Measurements from ENCODE around the gene MRPS22. TPM values are rescaled to one million over a fixed set of nuclear protein-coding genes. Genes with fewer than 3 reads are reported as not detected.
A peak's percentile ranks its signal among the peaks of the same experiment; 100 is the strongest.

The MRPS22 gene
- total RNA-seq, 1 donor from 2014 or later: 87.7 TPM

DNA sequence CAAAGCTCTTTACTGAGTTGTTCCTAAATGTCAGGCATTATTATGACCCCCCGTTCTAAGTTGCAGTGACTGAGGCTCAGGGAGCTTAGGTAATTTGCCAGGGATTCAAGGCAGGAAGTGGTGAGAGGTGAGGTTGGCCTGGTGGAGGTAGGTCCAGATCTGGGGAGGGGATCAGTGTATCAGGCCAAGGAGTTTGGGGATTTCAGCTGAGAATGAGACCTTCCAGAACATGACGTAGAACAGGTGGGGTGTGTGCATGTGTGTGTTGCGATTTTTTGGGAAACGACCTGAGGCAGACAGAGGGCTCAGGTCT lies 41.1 kb upstream of the MRPS22 start:
- no peaks in the 10 kb centered on the region for H3K9me3 ChIP-seq (replicated peaks)
- peak overlapping the region; percentile 61 for H3K27ac ChIP-seq (replicated peaks)
- H3K36me3 ChIP-seq: no peaks in the 10 kb centered on the region
- no peak overlapping the region for H3K4me3 ChIP-seq
- no peaks in the 10 kb centered on the region for H3K27me3 ChIP-seq (ENCODE audit: low read depth)
- H3K4me1 ChIP-seq: peaks cover 29% of the 10 kb centered on the region
- DNase-seq: no peak
- TF ChIP-seq, protein P1, sequence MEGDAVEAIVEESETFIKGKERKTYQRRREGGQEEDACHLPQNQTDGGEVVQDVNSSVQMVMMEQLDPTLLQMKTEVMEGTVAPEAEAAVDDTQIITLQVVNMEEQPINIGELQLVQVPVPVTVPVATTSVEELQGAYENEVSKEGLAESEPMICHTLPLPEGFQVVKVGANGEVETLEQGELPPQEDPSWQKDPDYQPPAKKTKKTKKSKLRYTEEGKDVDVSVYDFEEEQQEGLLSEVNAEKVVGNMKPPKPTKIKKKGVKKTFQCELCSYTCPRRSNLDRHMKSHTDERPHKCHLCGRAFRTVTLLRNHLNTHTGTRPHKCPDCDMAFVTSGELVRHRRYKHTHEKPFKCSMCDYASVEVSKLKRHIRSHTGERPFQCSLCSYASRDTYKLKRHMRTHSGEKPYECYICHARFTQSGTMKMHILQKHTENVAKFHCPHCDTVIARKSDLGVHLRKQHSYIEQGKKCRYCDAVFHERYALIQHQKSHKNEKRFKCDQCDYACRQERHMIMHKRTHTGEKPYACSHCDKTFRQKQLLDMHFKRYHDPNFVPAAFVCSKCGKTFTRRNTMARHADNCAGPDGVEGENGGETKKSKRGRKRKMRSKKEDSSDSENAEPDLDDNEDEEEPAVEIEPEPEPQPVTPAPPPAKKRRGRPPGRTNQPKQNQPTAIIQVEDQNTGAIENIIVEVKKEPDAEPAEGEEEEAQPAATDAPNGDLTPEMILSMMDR (IDR thresholded peaks at IDR 0.05; ENCODE audit: borderline replicate concordance): no peak
- intact Hi-C loops (cut with micrococcal nuclease): no loop called here

GRCh38 chr3:139303216-139303615 lies 40.6 kb upstream of the MRPS22 start:
- no peak for DNase-seq

DNA sequence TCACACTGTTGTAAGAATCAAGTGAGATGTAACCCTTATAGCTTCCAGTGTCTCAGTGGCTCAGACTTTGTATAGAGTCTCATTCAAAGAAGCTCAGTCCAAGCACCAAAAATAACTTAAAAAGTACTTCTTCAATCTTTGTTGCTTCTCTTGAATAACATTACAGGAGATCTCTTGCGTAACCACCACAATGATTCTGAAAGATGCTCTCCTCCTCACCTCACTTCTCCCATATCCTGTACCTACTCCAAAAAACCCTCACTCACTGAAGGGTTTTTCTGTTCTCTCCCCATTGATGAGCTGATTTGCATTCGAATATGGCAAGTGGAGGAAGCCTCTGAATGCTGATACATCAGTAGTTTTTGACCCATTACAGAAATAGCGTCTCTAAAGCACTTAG lies 39.4 kb upstream of the MRPS22 start:
- no peaks in the 10 kb centered on the region for H3K36me3 ChIP-seq
- no peak for DNase-seq
- TF ChIP-seq, protein P1 (IDR thresholded peaks at IDR 0.05; ENCODE audit: borderline replicate concordance): no peak
- H3K9me3 ChIP-seq (replicated peaks): no peaks in the 10 kb centered on the region
- no peak overlapping the region for H3K4me3 ChIP-seq
- peaks cover 25% of the 10 kb centered on the region for H3K4me1 ChIP-seq
- intact Hi-C loops (cut with micrococcal nuclease): no loop called here
- no peaks in the 10 kb centered on the region for H3K27me3 ChIP-seq (ENCODE audit: low read depth)
- H3K27ac ChIP-seq (replicated peaks): no peak overlapping the region

More at GRCh38 chr3:139303216-139303615, 40.6 kb upstream of the MRPS22 start:
- Histone ChIP-seq H3K27ac (replicated peaks) (no peak overlapping the region), H3K36me3 (no peaks in the 10 kb centered on the region), H3K4me3 (no peak overlapping the region), H3K9me3 (replicated peaks) (no peaks in the 10 kb centered on the region), H3K27me3 (ENCODE audit: low read depth) (no peaks in the 10 kb centered on the region), H3K4me1 (peaks cover 29% of the 10 kb centered on the region)
- intact Hi-C loops (cut with micrococcal nuclease): no loop called here
- TF ChIP-seq, protein P1 (IDR thresholded peaks at IDR 0.05; ENCODE audit: borderline replicate concordance): no peak

DNA sequence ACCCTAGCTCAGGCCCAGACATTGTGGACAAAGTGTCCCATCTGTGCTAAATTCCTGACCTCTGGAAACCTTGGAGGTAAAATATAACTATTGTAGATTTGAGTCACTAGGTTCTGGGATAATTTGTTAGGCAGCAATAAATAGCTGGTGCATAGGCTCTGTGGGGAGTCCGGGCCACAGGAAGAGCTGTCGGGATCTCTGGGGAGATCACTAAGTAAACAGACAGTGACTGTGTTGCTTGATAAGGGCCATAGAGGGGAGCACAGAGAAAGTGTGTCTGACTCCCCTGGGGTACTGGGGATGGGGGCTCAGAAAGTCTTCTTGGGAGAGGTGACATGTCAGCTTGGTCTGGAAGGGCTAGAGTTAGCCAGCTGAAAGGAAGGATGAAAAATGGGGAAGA lies 37.7 kb upstream of the MRPS22 start:
- H3K36me3 ChIP-seq: no peaks in the 10 kb centered on the region
- no peak overlapping the region for H3K4me3 ChIP-seq
- H3K9me3 ChIP-seq (replicated peaks): no peaks in the 10 kb centered on the region
- no peaks in the 10 kb centered on the region for H3K27me3 ChIP-seq (ENCODE audit: low read depth)
- no peak for DNase-seq
- TF ChIP-seq, protein P1 (IDR thresholded peaks at IDR 0.05; ENCODE audit: borderline replicate concordance): no peak
- intact Hi-C loops (cut with micrococcal nuclease): no loop called here
- no peak overlapping the region for H3K27ac ChIP-seq (replicated peaks)
- peaks cover 18% of the 10 kb centered on the region for H3K4me1 ChIP-seq

DNA sequence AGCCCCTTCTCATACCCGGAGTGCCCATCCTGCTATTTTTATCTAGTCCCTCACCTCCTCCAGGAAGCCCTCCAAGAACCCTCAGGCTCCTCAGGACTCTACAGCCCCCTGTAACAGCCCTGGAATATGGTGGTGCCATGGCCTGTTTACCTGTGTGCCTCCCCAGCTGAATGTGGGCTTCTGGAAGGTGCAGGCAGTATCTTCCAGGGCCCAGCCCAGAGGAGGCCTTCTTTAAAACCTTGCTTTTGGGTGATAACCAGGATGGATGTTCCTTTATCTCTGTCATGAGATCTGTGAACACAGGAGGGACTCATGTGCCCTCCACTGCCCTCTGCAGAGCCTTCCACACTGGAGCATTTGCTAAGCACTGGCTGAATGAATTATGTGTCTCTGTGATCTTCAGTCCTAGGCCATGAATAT lies 36.7 kb upstream of the MRPS22 start:
- H3K27me3 ChIP-seq (ENCODE audit: low read depth): peaks cover 4% of the 10 kb centered on the region
- no peak for DNase-seq
- TF ChIP-seq, protein P1 (IDR thresholded peaks at IDR 0.05; ENCODE audit: borderline replicate concordance): no peak
- H3K4me3 ChIP-seq: no peak overlapping the region
- no peaks in the 10 kb centered on the region for H3K36me3 ChIP-seq
- H3K9me3 ChIP-seq (replicated peaks): no peaks in the 10 kb centered on the region
- intact Hi-C loops (cut with micrococcal nuclease): no loop called here
- peaks cover 8% of the 10 kb centered on the region for H3K4me1 ChIP-seq
- H3K27ac ChIP-seq (replicated peaks): no peak overlapping the region

Data from left ventricle myocardium inferior (tissue), 1 donor.